Cortex of kidney (tissue), 1 donor: Measurements from ENCODE around the gene PRR35.

Source experiments
- DNase-seq: peaks from one replicate; lab custom pipeline; 2025; lab: John Stamatoyannopoulos, UW

The PRR35 gene

DNA sequence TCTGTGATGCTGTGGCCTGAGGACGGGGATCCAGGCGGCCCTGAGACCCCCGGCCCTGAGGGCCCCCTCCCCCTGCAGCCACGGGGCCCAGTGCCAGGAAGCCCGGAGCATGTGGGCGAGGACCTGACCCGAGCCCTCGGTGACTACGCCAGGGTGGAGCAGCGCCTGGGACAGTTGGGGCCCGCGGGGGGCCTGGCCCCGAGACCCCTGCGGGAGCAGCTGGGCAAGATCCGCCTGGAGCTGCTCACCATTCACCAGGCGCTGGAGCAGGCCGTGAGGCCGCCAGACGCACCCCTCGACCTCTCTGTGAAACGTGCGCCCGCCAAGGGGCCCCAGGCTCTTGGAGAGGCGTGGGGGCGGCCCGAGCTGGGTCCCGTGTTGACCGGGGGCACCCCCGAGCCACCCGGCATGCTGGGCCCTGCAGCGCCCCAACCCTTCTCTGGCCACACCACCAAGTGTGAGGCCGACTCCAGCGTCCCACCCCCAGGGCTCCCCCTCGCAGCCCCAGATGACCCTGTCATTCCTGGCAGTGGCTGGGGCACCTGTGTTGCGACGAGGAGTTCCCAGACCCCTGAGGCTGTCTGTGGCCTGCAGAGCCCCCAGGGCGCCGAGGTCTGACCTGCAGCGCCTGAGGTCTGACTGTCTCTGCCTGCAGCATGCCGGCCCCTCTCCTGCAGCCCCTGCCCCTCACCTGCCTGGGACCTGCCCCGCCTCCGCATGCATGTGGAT, 4.7 kb downstream of the PRR35 start:
- DNase-seq = no peak

DNA sequence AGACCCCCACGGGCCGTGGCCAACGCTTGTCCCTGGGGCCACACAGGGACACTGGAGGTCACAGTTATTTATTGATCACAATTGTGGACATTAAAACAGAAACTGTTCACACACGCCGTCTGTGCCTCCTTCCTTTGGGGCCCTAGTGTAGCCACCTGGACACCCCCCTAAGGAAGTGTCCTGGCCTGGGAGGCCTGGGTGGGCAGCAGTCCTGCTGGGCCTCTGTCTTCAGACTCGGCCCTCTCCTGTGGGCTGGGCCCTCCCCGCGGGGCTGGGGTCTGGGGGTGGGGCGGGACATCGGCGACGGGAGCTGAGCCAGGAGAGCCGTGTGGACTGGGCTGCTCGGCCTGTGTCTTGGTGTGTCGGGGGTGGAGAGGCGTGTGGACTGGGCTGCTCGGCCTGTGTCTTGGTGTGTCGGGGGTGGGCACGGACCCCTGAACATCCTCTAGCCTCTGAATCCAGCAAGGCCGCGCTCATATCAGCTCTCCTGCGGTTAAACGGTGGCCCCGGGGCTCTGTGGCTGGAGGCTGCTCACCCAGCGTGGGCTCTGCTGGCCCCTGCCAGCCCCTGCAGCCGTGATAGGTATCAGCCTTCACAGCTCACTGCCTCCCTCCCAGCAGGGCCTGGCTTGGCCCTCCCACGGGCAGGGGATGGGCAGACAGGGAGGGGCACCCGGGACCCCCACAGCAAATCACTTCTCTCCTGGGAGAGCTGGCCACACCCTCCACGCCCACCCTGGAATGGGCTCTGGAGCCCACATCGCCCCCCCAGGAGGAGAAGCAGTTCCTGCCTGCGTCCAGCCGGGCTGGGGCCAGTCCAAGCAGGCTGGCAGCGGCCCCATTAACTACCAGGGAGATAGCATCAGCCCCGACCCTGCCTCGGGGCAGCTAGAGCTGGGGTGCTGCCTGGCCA, 5.5 kb downstream of the PRR35 start:
- DNase-seq = no peak

DNA sequence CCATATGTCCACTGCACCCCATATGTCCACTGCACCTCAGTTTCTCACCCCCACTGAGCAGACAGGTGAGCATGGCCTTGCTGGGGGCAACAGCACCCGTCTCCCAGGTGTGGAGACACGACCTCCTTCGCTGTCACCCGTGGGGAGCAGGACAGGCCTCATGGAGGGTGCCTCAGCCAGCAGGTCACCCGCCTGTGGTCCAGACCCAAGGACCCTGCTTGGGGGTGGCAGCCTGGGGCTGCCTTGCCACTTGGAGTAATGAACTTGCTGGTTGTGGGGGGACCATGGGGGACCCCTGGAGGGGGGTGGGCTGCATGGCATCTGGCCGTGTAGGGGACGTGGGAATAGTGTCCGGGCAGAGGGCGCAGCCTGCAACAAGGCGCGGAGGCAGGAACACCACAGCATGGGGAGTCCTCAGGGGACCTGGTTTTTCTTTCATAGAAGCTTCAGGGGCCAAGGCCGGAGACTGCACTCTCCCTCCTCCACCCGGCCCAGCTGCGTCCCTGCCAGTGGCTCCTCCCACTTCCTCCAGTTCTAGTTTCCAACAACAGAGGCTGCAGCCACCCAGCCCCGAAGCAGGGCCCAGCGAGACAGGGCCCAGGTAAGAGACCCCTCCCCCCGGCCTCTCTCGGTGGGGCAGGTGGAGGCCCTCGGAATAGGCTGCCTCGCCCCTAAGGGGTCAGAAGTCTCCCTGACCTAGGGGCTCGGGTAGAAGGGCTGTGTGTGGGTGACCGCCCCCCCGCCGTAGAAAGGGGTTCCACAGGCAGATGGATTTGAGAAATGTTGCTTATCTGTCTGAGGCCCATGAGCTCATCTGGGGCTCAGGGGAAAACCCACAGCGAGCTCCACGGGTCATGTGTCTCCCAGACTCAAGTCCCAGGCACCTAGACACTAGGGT, 6.5 kb downstream of the PRR35 start, which contains the start of gene NHLRC4:
TSS of gene NHLRC4 (plus strand) at position 531 of the 898 bp plus-strand sequence. CDS start 1,043 bp downstream, outside the sequence.
- DNase-seq = no peak

DNA sequence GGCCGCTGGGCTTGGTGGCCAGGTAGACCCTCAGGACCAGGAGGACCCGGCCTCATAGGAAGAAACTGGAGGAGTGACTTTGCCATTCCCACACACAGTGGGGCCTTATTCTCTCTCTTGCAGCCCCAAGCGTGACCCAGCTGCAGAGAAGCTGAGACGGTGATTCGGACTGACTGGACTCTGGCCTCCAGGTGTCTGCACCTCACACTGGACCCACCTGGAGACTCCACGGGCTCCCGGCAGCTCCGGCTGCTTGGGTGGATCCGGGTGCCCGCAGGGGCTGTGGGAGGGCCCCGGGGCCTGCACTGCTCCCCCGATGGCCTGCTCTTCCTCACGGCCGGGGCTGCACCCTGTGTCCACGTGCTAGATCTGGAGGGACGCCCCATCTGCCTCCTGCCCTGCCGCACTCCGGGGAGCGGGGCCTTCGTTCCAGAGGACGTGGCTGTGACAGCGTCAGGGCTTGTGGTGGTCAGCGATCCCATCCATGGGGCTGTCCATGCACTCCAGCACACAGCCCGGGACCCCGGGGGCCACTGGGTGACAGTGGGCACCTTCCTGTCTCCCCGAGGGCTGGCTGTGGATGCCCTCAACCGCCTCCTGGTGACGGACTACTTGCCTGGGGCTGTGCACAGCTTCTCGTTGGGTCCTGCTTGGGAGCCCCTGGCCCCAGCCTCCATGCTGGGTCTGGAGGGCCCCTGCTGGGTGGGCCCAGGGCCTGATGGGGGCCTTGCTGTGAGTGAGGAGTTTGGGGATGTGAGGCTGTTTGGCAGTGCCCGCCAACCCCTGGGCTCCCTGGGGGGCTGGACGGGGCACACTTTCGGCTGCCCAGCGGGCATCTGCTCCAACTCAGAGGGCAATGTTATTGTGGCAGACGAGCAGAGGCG, 7.4 kb downstream of the PRR35 start:
- no peak for DNase-seq

DNA sequence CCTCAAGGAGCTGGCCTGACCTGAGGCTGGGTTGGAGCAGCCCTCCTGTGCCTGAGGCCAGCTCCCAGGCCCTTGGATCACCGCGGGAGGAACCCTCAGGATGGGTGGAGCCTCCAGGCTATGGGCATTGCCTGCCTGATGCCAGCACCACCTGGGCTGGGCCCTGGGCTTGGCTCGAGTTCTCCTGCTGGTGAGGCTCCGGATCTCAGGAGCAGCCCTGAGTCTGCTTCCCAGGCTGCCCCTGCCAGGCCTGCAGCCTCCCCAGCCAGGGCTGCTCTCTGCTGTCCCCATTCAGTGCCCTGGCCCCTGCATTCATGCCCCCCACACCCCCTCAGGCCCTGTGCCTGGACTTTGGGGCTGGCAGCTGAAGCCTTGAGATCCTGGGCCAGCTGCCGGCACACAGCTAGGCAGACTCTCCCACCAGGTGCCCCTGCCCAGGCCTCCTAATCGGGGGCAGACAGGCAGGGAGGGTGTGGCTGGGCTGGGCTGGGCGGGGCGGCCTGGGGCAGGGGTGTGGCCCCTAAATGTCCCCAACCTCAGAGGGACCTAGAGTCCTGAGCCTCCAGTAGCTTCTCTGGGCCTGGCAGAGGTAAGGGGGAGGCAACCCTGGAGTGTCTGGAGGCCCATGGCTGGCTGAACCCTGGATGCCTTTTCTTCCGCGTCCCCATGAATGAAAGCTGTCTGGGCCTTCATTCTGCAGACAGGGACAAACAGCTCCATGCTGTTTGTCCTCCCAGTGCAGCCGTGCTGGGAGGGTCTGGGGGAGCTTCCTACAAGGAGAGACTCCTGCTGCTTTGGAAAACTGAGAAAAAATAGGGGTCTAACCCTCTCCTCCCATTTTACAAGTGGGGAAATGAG, 8.4 kb downstream of the PRR35 start:
- no peak for DNase-seq

DNA sequence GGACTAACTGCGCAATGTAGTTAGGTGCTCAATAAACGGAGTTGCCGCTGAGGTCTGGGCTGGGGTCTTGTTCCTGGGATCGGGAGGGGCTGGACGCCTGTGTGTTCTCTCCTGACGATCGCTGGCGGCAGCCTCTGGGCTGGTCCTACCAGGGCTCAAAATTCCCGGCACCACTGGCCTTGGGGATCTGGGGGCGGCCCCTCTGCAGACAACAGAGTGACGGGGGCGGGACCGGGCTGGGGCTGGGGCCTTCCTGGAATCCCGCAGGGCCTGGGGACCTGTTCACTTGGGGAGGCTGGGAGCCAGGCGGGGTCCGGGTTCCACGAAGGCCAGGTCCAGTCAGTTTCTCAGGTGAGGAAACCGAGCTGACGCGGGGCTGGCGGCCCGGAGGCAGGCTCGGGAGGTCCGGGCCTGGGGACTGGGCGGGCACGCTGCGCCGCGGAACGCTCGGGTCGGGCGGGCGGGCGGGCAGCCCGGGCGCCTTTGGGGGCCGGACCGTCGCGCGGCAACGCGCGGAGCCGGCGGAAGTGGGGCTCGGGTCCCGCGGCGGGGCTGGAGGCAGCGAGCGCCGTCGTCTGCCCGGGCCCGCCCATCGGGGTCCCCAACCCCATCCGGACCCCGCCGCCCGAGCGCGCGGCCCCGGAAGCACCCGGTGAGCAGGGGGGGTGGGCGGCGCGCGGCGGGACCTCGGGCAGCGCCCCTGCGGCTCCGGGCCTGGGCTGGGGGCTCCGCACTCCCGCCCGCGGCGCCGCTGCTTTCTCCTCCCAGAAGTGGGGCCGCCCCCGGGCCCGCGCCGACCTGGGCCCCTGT, 9.5 kb downstream of the PRR35 start, which contains the start of gene PIGQ:
TSS of gene PIGQ (plus strand) at position 524 of the 810 bp plus-strand sequence. CDS start 4,107 bp downstream, outside the sequence.
- DNase-seq = no peak

DNA sequence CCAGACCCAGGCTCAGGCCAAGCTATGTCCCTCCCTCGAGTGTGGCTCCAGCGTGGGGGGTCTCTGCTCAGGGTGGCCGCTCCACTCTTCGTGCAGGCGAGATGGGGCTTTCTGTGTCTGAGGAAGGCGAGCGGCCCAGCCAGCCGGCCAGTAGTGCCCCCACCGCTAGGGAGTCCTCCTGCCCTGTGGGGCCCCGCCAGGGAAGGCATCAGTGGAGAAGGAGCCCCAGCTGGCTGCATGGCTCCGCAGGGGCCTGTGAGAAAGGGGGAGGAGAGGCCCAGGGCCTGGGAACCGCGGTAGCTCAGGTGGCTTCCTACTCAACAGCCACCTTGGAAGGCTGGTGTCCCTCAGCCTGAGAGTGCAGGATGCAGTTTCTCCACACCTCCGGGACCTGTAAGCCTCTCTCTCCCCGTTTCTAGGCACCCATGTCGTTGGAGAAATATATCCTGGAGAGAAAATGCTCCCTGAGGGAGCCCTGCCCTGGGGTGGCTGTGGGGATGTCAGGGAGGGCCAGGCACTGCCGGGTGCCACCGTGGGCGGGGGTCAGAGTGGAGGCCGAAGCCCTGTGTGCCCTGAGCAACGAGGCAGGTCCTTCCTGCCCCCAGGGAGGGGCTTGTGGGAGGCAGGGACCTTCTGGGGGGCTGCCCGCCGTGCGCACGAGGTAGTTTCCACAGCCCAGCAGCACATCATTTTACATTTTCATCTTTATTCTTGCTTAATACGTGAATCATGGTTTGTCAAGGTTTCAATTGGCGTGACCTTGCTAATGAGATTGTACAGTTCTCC, 12.9 kb downstream of the PRR35 start:
- DNase-seq = no peak

DNA sequence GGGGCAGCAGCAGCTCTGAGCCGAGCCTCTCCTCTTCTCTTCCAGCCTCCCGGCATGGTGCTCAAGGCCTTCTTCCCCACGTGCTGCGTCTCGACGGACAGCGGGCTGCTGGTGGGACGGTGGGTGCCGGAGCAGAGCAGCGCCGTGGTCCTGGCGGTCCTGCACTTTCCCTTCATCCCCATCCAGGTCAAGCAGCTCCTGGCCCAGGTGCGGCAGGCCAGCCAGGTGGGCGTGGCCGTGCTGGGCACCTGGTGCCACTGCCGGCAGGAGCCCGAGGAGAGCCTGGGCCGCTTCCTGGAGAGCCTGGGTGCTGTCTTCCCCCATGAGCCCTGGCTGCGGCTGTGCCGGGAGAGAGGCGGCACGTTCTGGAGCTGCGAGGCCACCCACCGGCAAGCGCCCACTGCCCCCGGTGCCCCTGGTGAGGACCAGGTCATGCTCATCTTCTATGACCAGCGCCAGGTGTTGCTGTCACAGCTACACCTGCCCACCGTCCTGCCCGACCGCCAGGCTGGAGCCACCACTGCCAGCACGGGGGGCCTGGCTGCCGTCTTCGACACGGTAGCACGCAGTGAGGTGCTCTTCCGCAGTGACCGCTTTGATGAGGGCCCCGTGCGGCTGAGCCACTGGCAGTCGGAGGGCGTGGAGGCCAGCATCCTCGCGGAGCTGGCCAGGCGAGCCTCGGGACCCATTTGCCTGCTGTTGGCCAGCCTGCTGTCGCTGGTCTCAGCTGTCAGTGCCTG, 14.0 kb downstream of the PRR35 start:
- no peak for DNase-seq

DNA sequence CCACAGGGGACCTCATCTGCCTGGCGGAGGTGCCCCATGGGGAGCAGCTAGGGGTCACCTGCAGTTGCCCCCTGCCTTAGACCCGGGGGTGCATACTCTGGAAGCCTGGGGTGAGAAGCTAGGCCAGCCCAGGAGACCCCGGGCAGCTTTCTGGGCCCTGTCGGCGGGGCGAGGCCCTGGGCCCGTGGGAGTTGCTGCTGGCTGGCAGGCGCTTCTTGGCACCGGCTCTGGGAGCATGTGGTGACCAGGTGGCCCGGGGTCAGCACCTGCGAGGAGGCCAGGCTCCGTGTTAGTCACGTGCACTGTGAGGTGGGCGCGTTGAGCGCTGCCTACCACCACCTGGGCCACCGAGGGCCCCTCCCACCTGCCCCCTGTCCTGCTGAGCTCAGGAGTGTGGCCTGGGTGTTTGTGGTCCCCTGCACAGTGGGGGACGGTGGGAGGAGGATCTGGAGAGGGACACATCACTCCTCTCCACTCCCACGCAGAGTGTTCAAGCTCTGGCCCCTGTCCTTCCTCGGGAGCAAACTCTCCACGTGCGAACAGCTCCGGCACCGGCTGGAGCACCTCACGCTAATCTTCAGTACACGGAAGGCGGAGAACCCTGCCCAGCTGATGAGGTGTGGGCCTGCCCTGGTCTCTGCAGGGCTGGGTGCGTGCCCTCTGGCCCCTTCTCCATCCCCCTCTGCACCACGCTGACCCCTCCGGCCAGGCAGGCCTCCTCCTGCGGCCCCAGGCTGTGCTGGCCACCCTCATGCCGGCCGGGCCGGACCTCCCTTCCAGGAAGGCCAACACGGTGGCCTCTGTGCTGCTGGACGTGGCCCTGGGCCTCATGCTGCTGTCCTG, 15.4 kb downstream of the PRR35 start:
- no peak for DNase-seq

DNA sequence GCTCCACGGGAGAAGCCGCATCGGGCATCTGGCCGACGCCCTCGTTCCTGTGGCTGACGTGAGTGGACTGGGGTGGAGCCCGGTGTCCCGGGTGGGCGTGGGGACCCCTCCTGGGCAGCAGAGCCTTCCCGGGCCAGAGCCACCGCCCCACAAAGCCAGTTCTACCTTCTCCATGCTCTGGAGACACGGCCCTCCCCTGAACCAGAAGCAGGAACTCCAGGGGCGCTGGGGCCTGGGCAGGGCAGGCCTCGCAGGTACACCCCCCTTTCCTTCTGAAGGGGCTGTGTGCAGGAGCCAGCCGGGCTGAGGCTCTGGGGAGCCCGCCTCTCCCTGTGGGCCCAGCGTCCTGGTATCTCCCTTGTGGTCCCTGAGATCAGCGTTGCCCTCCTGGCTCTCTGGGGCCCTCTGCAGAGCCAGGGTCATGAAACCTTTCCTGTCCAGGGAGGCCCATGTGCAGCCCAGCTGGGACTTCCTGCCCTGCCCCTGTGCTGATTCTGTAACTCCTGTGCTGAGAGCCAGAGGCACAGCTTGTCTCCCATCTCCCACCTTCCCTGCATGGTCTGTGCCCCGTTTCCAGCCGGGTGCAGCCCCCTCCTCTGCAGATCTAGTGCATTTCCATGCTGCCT, 16.1 kb downstream of the PRR35 start:
- DNase-seq = no peak

DNA sequence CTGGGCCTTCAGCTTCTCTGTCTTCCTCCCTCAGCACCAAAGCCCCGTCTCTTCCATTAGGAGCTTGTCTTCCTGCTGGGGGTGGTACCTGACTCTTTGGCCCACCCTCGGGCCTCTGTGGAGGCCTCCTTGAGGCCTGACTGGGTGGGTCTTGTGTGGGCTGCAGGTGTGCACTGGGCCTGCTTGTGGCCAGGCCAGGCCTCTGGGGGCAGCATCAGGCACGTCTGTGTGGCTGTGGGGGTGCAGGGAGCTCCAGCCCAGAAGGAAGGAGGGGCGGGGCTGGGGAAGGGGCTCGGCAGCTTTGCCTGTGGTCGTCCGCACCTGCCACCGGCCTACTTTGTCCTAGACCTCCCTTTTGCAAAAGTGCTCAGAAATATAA, 16.6 kb downstream of the PRR35 start:
- no peak for DNase-seq

DNA sequence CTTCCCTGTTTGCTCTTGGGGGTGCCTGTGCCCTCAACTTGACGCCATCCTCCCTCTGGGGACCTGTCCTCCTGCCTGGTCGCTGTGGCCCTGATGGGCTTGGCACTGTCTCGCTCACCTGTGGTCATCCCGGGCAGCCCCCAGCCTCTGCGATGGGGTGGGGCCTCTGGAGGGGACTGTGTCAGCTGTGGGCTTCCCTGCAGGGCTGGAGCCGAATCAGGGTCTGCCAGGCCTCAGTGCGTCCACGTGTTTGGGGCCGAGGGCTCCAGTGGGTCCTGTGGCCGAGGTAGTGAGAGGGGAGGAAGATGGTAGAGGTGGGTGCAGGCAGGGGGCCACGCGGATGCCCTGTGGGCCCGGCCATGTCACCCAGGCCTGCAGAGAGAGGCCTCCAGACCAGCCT, 17.6 kb downstream of the PRR35 start:
- DNase-seq = no peak

DNA sequence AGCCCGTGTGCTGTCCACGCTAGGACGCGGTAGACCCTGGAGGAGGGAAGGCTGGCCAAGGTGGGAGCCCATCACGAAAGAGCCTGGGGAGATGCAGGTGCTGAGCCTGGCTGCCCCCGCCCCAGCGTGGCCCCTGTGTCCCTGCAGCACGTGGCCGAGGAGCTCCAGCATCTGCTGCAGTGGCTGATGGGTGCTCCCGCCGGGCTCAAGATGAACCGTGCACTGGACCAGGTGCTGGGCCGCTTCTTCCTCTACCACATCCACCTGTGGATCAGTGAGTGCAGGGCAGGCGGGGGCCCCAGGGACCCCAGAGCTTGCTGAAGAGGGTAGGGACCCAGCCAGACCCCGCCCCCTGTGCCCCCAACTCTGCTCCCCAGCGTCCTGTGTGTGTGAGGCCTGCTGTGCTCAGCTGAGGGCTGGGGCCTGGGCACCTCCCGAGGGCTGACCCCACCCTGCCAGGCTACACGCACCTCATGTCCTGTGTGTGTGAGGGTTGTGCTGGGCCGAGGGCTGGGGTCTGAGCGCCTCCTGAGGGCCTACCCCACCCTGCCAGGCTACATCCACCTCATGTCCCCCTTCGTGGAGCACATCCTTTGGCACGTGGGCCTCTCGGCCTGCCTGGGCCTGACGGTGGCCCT, 18.2 kb downstream of the PRR35 start:
- no peak for DNase-seq

DNA sequence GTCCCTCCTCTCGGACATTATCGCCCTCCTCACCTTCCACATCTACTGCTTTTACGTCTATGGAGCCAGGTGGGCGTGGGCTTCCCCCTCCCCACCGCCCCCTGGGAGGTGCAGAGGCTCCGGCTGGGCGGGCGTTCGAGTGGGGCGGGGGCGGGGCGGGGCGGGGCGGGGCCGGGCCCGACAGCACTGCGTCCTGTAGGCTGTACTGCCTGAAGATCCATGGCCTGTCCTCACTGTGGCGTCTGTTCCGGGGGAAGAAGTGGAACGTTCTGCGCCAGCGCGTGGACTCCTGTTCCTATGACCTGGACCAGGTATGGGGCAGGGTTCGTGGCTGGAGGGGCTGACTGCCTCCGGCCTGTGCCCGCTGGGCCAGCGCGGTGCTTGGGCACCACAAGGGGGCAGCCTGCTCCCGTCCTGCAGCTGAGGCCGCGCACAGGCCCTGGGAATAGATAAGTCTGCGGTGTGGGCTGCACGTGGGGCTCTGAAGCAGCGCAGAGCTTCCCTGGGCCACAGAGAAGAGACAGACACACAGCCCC, 18.7 kb downstream of the PRR35 start:
- DNase-seq = no peak

DNA sequence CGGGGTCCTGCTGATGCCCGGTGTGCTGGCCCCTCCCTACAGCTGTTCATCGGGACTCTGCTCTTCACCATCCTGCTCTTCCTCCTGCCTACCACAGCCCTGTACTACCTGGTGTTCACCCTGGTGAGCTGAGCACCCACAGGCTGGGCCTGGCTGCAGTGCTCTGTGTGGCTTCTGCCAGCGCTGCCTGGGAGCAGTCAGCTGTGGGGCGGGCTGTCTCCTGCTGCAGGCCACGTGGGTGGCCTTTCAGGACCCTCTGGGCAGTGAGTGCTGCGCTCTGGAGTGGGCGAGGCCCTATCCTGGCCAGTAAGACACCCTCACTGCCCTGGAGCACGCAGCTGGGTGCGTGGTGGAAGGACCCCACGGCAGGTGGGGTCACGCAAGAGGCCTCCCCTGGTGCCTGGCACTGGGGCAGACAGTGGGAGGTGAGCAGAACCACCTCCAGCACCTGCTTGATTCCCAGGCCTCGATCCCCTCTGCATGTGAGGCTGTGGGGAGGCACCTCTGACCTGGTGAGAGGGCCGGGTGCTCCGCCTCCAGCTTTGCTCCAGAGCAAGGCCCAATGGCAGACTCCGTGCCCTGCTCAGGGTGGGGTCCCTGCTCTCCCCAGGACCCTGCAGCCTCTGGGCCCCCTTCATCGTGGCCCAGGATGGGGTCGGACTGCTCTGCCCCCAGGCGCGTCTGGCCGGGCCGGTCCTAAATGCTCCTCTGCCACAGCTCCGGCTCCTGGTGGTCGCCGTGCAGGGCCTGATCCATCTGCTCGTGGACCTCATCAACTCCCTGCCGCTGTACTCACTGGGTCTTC, 20.1 kb downstream of the PRR35 start:
- no peak for DNase-seq
